GM12875 (cell line): ENCODE measurements around the gene PRMT7.

ENCODE experiments used
- H3K4me3 ChIP-seq: one replicate; pipeline ENCODE4 v1.5.1; 2011; ENCODE audit warnings: low read depth, low read length, control low read depth
- TF ChIP-seq, protein P1 (sequence below): IDR thresholded peaks from 2 replicates; pipeline ENCODE4 v1.5.1; 2011; ENCODE audit warnings: low read depth, mild to moderate bottlenecking, control low read depth, inconsistent platforms, low read length, moderate library complexity, borderline replicate concordance; ENCODE audit not compliant: insufficient read depth

PRMT7 gene

DNA sequence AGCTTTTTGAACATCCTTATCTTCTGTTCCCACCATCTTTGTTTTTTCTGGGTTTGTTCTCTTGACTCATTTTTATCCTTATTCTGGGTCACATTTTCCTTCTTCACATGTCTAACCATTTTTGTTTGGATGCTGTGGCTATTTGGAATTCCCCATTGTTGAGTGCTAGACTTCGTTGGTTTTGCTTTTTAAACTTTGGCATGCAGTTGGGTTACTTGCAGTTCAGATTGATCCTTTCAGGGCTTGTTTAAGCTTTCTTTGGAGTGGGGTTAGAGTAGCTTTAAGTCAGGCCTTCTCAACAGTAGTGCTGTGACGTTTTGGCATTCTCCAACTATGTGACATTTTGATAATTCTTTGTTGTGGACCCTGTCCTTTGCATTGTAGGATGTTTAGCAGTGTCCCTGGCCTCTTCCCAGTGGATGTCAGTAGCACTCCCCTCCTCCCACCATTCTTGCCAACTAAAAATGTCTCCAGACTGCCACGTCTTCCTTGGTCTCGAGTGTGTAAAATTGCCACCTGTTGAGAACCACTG, 21.1 kb downstream of the PRMT7 start:
- TF ChIP-seq, protein P1, sequence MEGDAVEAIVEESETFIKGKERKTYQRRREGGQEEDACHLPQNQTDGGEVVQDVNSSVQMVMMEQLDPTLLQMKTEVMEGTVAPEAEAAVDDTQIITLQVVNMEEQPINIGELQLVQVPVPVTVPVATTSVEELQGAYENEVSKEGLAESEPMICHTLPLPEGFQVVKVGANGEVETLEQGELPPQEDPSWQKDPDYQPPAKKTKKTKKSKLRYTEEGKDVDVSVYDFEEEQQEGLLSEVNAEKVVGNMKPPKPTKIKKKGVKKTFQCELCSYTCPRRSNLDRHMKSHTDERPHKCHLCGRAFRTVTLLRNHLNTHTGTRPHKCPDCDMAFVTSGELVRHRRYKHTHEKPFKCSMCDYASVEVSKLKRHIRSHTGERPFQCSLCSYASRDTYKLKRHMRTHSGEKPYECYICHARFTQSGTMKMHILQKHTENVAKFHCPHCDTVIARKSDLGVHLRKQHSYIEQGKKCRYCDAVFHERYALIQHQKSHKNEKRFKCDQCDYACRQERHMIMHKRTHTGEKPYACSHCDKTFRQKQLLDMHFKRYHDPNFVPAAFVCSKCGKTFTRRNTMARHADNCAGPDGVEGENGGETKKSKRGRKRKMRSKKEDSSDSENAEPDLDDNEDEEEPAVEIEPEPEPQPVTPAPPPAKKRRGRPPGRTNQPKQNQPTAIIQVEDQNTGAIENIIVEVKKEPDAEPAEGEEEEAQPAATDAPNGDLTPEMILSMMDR: no peak
- no peak overlapping the region for H3K4me3 ChIP-seq

DNA sequence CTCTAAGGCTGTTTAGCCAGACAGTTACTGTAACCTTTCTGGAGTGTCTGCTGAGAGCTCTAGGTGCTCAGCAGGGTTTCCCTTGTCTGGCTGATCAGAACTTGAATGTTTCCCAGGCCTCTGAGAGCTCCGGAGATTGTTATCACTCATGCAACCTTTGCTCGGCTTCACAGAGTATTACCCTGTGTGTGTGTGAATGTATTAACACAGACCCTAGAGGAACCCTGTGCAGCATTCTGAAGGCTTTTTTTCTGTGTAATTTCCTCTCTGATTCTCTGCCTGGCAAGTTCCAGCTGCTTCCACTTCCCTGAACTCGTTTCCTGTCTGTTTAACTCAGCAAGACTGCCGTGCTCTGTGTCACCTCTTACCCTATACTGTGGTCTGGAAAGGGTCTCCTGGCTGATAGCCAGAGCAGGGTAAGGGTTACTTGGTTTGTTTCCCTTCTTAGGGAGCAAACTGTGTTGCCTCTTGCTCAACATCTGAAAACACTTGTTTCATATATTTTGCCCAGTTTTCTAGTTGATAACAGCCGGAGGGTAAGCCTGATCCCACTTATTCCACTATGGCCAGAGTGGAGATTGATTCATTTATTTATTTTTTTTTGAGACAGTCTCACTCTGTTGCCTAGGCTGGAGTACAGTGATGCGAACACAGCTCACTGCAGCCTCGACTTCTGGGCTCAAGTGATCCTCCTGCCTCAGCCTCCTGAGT, 21.7 kb downstream of the PRMT7 start:
- no peak overlapping the region for H3K4me3 ChIP-seq
- TF ChIP-seq, protein P1: no peak

DNA sequence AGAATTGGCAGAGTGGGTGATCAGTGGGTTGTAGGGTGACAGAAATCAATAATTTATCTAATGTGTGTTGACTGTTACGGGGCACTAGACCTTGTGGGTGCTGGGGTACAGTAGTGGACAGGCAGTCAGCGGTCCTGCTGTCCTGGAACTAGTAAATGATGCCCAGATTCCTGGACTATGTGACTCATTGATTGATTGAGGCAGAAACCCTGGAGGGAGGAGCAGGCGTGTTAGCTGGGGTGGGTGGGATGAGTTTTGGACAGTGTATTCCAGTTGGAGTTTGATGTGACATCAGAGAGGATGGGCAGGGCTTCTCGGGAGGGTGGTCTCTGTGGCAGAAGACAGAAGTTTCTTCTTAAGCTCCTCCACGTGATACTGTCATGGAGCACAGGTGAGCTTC, 24.4 kb downstream of the PRMT7 start:
- no peak overlapping the region for H3K4me3 ChIP-seq
- TF ChIP-seq, protein P1: no peak

DNA sequence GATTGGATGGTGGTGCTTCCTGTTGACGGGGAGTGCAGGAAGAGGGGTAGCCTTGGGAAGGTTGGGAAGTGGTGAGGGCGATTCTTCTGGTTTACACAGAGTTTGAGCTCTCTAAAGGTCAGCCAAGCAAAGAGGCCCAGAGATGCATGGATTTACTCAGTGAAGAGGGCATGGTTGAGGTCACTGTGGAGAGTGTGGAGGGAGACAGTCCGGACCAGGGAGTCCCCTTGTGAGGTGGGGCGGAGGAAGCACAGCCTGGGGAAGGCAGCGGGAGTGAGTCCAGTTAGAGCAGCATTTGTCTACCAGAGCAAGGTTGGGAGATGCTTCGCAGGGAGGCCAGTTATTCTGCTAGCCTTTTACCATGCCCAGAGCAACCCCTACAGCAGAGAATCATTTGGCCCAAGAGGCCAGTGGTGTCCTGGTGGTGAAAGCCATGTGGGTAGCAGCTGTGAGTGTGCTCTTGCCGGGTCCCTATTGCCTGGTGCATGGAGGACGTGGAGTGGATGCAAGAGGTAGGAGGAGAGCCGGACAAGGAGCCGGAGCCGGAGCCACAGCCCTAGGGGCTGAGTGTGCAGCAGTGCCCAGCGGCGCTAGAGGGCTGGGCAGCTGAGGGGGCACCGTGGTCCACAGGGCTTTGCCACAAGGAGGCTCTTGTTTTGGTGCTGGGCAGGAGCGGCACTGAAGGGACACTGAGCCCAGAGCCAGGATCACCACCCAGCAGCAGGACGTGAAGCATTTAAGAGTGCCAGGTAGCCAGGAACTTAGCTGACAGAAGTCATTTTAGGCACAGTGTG, 27.7 kb downstream of the PRMT7 start:
- TF ChIP-seq, protein P1: no peak
- H3K4me3 ChIP-seq: no peak overlapping the region

DNA sequence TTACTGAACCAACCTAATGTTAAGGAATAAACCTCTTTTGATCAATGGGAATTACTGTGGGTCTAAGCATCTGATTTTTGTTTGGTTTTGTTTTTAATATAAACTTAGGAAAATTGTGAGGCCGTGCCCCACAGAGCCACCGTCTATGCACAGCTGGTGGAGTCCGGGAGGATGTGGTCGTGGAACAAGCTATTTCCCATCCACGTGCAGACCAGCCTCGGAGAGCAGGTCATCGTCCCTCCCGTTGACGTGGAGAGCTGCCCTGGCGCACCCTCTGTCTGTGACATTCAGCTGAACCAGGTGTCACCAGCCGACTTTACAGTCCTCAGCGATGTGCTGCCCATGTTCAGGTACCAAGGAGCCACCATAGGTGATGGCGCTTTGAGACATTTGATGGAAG, 28.4 kb downstream of the PRMT7 start:
- TF ChIP-seq, protein P1: no peak

DNA sequence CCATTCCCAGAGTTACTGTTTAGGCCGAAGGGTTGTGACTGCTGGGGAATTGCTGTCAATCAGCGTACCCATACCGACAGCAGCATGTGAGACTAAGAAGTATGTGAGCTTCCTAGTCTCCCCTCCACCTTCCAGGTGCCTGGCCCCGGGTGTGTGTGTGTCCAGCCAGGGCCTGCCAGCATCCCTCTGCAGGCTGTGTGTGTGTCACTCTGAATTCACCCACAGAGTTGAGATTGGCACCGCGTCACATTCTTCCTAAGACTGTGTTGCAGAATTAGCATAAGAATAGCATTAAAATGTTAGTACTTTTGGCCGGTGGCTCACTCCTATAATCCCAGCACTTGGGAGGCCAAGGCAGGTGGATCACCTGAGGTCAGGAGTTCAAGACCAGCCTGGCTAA, 31.8 kb downstream of the PRMT7 start:
- no peak overlapping the region for H3K4me3 ChIP-seq
- TF ChIP-seq, protein P1: no peak

More for the DNA sequence above, 28.4 kb downstream of the PRMT7 start:
- H3K4me3 ChIP-seq: no peak overlapping the region
